GM19438 (cell line): ENCODE results near the gene CCT7.
A peak's percentile ranks its signal among the peaks of the same experiment; 100 is the strongest.
"Not testable (repeated sequence)": the region's sequence is repeated elsewhere in the genome, so short reads cannot be mapped to it uniquely, and the experiment has no call there.

Source experiments
- ATAC-seq: cut with Tn5 transposase; IDR thresholded peaks from one replicate; pipeline ENCODE4 v1.9.1; 2021; ENCODE audit warnings: low read depth; ENCODE audit not compliant: unreplicated experiment

CCT7 gene

DNA sequence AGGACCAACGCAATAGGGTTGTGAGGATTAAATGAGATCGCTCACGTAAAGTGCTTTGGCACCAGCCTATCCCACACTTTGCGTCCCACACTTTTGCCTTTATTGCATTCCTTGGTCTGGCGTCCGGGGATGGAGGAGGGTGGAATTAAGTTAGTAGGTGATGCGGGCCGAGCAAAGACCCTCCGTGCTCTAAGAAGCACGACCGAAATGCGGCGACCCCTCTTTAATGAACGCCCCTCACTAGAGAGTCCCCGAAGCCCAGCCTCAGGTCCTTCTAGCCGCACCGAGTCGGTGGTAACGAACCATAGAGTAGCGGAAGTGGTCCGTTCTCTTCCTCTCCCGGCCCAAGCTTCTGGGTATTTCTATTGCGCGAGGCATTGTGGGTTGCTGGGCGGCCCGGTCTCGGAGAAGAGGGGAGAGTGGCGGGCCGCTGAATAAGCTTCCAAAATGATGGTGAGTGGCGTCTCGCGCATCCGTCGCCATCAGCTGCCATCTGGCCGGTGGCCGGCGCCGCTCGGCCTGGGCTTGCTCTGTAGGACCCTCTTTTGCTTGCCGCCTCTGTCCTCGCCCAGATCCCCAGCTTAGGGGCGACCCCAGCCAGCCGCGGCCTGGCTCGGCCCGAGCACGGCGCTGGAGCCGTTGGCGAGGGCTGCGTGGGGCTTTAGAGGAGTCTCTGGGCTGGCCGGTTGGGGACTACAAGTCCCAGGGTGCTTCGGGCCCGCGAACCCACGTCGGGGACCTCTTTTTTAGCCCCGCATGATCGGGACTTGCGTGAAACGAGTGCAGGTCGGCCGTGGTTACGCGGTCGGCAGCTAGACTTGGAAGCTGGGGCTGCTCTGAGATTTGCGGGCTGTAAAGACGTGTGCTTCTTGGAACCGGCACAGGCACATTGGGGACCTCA, at the start of gene CCT7:
Gene CCT7 (plus strand): TSS at position 377 of the 901 bp plus-strand sequence. CDS start 71 bp downstream, at position 448.
- peak; percentile 57 for ATAC-seq

DNA sequence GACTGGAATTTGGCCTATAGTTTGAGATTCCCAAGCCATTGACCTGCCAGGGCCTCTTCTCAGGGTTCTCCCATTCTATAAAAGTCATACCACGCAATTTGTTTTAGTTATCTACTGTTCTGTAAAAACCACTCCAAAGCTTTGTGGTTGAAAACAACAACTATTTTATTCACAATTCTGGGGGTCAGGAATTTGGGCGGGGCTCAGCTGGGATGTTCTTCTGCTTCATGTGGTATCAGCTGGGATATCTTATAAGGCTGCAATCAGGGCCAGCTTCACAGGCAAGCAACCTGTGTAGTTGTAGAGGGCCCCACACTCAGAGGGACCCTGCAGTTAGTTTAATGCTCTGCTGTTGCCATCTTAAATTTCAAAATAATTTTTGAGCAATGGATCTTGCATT, 48.1 kb upstream of the CCT7 start:
- ATAC-seq, result no peak

DNA sequence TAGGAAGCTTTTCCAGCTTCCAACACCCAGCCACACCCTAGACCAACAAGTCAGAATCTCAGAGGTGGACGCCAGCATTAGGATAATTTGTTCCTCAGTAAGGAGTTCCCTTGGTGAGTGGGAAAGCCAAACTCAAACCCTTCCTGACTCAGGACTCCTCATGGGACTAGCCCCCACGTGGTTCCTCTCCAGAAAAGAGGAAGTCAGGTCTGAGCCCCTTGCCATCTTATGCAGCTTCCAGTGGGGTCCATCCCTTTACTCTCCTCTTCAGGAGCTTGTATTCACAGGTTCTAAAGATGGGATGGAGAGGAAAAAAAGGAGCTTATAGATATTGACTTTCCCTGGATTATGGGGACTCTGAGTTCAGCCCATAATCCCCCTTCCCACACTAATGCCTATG, 46.6 kb upstream of the CCT7 start:
- no peak for ATAC-seq

DNA sequence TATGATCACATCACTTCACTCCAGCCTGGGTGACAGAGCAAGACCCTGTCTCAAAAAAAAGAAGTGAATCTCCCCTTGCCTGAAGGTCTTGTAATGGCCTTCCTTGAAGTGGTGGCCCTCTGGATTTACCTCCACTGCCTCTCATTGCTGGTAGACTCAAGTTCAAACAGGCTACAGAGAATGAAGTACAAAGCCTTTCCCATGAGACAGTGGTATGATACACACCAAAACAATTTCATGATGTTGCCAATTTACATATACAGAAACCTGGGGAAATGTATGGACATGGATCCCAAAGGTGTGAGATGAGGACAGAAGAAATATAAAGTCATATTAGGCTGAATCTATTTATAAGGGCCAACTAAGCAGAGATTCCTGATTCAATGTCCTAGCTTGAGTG, 36.5 kb upstream of the CCT7 start:
- ATAC-seq, result no peak

DNA sequence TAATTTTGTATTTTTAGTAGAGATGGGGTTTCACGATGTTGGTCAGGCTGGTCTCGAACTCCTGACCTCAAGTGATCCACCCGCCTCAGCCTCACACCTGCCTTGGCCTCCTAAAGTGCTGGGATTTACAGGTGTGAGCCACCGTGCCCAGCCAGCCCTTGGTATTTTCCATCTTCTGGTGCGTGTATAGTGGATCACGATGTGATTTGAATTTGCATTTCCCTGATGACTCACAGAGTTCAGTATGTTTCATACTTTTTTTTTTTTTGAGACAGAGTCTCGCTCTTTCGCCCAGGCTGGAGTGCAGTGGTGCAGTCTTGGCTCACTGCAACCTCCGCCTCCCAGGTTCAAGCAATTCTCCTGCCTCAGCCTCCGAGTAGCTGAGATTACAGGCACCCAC, 33.8 kb upstream of the CCT7 start:
- ATAC-seq, result not testable (repeated sequence)

DNA sequence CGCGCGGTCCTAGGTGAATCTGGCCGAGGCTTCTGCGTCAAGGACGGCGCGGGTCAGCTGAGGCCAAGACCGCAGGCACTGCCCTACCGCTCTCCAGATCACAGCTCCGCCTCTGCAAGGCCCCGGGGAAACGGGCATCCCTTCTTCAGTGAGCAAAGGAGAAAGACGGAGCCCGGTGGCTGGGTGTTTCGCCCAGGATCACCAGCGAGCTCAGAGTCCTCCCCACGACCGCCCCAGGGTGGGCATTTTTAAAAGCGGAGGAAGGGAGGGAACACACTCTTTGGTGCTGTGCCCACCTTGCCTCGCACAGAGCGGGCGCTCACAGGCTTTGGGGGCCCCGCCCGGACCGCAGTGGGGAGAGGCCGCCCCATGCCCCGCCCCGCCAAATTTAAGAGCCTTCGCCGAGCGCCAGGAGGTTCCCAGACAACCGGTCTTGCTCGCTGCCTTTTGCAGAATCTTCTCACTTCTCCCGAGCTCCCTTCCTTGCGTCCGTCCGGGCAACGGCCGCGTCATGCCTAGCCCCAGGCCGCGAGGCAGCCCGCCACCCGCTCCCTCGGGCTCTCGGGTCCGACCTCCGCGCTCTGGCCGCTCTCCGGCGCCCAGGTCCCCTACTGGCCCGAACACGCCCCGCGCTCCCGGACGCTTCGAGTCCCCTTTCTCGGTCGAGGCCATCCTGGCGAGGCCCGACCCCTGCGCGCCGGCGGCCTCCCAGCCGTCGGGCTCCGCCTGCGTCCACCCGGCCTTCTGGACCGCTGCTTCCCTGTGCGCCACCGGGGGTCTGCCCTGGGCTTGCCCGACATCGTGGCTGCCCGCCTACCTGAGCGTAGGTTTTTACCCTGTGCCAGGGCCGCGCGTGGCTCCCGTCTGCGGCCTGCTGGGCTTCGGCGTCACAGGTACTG, 31.7 kb upstream of the CCT7 start, which contains the start of gene NOTO:
Gene NOTO (plus strand): TSS at position 419 of the 899 bp plus-strand sequence. CDS start 93 bp downstream, at position 512.
- ATAC-seq, result no peak

DNA sequence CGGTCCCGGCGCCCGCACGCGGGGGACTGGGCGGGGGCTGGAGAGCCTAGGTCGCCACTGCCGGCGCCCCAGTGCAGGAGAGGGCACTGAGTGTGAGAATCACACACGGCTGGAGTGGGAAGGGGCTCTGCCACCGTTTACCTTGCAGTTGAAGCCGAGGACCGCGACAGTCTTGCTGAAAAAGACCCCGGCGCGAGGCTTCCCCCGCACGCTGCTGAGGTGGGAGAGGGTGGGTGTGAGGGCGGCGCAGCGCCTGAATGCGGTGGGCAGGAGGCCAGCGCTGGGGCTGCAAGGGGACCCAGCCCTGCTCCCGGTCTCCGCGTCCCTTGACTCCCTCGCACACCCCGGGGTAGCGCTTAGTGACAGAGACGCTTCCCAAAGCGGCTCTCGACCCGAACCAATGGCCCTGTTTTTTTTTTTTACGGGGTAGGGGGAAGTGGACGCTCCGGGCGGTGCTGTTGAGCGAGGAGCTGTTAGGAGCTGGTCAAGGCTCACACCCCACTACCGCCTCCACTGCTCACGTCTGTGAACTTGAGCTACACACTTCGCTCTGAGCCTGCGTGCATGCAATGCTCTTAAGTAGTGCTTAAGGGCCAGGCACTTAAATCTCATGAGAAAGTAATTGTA, 30.9 kb upstream of the CCT7 start:
- no peak for ATAC-seq

DNA sequence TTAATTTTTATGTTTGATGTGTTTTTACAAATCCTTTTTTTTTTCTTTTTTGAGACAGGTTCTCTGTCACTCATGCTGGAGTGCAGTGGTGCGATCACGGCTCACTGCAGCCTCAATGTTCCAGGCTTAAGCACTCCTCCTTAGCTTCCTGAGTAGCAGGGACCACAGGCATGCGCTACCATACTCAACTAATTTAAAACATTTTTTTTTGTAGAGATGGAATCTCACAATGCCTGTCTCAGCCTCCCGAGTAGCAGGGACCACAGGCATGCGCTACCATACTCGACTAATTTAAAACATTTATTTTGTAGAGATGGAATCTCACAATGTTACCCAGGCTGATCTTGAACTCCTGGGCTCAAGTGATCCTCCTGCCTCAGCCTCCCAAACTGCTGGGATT, 28.5 kb upstream of the CCT7 start:
- ATAC-seq, result no peak

DNA sequence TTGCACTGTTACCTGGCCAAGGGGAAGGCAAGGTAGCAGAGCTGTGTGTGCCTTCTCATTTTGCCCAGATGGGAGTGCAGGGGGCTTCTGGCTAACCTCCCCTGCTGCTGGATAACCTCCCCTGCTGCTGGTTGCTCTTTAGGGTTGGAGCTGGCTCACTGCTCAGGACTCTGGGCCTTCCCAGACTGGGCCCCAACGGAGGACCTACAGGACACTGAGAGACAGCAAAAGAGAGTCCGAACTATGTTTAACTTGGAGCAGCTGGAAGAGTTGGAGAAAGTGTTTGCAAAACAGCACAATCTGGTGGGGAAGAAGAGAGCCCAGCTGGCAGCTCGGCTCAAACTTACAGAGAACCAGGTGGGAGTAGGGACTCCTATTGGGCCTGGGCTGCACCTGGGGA, 25.9 kb upstream of the CCT7 start:
- no peak for ATAC-seq

DNA sequence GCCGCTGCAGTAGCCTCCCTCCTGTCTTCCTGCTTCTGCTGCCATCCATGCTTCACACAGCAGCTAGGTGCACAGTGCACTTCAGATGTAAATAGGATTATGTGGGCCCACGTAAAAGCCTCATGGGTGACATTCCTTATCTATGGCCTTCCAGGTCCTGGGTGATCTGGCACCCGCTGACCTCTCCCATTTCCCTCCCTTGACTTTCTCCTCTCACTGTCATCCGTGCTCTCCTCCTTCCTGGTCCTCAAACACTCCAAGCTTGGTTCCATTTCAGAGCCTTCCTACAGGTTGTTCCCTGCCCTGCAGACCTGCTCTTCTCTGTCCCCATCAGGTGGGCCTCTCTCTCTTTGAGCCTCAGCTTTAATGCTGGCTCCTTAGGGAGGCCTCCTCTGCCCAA, 24.1 kb upstream of the CCT7 start:
- no peak for ATAC-seq

DNA sequence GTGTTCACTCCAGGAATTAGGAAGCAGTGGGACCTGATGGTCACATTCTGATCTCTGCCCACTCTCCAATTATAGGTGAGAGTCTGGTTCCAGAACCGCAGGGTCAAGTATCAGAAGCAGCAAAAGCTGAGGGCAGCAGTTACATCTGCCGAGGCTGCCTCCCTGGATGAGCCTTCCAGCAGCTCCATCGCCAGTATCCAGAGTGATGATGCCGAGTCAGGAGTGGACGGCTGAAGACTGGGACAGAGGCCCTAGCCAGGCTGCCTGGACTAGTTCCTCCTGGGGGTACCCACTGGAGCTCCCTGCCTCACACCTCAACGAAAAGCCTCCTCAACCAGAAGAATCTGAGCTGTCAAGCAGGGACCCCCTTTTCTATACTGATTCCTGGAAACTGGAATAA, 23.4 kb upstream of the CCT7 start:
- ATAC-seq, result no peak

DNA sequence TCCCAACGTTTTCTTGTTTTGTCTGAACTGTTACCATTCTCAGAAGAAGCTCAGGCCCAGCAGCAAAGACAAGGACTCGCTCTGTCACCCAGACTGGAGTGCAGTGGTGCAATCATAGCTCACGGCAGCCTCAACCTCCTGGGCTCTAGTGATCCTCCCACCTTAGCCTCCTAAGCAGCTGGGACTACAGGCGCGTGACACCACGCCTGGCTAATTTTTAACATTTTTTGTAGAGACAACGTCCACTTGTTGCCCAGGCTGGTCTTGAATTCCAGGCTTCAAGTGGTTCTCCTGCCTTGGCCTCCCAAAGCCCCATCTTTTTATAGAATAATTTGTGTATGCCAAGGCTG, 22.0 kb upstream of the CCT7 start:
- ATAC-seq, result no peak

DNA sequence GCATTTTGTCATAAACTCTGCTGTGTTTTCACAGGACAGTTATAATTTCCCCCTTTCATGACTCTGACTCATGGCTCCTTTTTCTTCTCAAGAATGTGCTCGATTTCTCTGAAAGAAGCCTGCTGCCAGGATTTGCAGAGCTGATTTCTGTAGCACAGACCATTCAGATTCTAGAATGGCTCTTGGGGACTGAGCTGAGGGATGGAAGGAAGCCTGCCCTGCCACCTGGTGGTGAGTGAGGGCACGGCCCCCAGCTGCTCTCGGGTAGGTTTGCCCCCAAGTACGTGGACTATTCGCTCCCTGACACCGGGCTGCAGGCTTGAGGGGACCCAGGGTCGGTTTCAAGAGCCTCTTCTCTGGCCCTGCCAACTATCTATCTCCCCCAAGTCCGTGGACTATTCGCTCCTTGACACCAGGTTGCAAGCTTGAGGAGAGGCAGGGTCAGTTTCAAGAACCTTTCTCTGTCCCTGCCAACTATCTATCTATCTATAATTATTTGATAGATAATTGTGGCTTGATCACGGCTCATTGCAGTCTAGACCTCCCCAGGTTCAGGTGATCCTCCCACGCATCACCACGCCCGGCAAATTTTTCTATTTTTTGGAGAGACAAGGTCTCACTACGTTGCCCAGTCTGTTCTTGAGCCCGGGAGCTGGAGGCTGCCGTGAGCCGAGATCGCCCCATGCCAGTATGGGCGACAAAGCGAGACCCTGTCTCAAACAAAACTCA, 21.5 kb upstream of the CCT7 start:
- ATAC-seq, result peak; percentile 49

DNA sequence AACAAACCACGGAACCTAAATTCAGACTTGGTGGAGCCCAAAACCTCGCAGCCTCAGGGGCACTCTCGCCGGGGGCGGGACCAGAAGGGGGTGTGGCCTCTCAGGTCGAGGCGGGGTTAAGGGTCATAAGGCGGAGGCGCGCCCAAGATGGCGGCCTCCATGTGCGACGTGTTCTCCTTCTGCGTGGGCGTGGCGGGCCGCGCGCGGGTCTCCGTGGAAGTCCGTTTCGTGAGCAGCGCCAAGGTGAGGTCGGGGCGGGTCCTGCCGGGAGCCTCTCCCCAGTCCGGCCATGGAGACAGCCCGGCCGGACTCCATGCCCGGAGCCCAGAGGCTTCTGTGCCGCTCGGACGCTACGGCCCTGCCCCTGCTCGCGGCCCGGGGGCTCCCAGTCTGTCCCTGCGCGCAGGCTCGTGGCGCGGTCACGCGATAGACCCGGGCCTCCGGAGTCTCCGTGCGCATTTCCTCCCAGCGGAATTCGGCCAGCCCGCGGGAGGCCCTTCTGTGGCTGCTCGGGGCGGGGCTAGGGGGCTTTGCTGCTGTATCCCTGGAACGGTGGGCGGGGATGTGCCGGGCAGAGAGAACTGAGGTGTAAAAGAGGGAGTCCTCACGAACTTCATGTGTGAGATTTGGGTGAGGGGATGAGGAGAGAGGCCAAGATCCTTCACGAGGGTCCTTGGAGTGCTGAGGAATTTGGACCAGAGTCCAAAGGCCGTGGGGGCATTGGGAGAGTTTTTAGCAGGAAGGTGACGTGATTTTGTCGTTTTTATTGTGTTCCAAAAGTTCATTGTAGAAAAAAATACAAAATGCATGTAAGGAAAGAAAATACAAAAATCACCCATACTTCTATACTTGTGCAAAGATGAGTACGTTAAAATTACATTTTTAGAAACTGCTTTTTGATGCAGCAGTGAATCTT, 19.7 kb upstream of the CCT7 start, which contains the start of gene SMYD5:
Gene SMYD5 (plus strand): TSS at position 126 of the 916 bp plus-strand sequence. CDS start 22 bp downstream, at position 148.
- peak; percentile 91 for ATAC-seq

DNA sequence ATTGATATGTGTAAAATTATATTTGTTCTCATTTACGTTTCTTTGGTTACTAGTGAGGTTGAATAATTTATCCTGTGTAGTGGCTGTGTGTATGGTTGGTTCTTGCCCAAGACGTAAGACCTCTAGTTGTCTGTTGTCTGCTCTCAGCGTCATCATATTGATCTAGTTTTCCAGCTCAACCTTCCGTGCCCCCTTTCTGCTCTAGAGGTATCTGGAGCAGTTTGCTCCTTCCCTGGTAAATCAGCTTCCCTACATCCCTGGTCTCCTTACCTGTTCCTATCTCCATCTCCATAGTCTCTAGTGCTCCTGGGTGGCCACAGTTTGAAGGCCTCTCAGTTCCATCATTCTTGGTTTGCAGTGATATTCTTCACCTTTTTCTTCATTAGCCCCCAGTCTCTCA, 18.9 kb upstream of the CCT7 start:
- ATAC-seq, result no peak

DNA sequence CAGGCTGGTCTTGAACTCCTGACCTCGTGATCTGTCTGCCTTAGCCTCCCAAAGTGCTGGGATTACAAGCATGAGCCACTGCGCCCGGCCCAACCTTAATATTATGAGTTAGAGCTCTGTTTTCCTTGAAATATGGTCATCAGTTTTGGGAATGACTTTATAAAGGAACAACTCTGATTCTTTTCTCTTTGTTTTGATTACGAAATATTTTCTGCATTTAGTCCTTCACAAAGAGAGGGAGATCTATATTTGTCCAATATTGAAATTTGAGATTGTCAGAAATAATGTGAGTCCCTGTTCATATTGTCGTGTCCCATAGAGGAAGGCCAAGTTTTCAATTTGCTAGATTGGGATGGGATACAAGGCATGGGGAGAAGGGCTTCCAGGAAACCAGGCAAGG, 16.9 kb upstream of the CCT7 start:
- ATAC-seq, result no peak

DNA sequence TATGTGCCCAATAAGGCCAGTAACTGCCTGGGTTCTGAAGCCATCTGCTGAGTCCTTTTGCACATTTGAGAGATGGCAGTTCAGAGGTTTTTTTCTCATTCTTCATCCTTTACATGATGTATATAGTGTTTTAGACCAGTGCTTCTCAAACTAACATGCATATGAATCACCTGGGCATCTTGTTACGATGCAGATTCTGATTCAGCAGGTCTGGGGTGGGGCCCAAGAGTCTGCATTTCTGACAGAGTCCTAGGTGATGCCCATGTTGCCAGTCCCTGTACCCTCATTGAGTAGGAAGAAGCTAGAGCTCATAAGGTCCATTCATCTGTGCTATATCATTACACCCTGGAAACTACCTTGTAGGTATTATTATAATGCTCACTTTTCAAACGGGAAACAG, 16.3 kb upstream of the CCT7 start:
- no peak for ATAC-seq

DNA sequence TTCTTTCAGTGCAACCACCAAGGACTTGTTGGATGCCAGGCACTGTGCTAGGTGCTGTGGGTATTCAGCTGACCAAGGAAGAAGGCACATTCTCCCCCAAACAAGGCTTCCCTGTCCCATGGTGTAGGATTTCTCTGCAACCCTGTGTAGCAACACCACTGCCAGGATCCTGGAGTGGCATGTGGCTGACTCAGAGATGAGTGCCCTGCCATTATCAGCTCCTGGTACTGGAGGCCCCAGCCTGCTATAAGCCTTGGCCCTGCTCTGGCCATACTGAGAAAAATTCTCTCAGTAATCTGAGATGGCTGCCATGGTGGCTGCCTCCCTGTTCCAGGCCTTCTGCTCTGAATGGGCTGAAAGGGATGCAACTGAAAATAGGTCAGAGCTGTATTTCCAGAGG, 15.8 kb upstream of the CCT7 start:
- no peak for ATAC-seq

DNA sequence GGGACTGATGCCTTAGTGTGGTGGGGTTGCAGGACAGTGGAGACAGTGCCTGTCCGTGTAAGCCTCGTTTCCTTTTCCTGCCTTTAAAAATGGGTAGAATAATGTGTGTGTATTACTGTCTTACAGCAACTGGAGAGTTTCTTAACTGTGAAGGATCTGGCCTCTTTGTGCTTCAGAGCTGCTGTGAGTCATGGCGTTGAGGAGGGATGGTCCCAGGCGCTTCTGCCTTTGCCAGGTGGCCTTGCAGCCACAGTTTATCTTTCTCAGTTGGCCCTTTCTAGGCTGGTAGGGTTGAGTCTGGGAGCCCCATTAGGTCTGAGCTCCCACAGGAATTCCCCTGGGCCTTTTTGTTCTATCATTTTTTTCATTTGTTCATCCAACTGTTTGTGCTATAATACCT, 10.3 kb upstream of the CCT7 start:
- no peak for ATAC-seq
